ENCODE measurements around the gene SV2C. TPM values are rescaled to one million over a fixed set of nuclear protein-coding genes. Genes with fewer than 3 reads are reported as not detected.

Gene SV2C
- total RNA-seq, 1 experiment from 2014 or later: 0.85 TPM

- in situ Hi-C loops (cut with HindIII; ENCODE audit: low sequenced_read_pairs): no loop called here
- DNase-seq (ENCODE audit: low spot score): no peak
These were observed 8.2 kb downstream of the SV2C start for GRCh38 chr5:76091351-76091750.

GRCh38 chr5:76099286-76099702, 16.1 kb downstream of the SV2C start:
- no peak for DNase-seq (ENCODE audit: low spot score)
- in situ Hi-C loops (cut with HindIII; ENCODE audit: low sequenced_read_pairs): no loop called here

- in situ Hi-C loops (cut with HindIII; ENCODE audit: low sequenced_read_pairs): no loop called here
- no peak for DNase-seq (ENCODE audit: low spot score)
These were observed 16.6 kb downstream of the SV2C start for GRCh38 chr5:76099756-76100155.

GRCh38 chr5:76104027-76104426, 20.8 kb downstream of the SV2C start:
- in situ Hi-C loops (cut with HindIII; ENCODE audit: low sequenced_read_pairs): no loop called here

GRCh38 chr5:76106149-76106548, 23.0 kb downstream of the SV2C start:
- no peak for DNase-seq (ENCODE audit: low spot score)
- in situ Hi-C loops (cut with HindIII; ENCODE audit: low sequenced_read_pairs): no loop called here

More at GRCh38 chr5:76104027-76104426, 20.8 kb downstream of the SV2C start:
- DNase-seq (ENCODE audit: low spot score): no peak

- in situ Hi-C loops (cut with HindIII; ENCODE audit: low sequenced_read_pairs): no loop called here
- DNase-seq (ENCODE audit: low spot score): no peak
These were observed 28.4 kb downstream of the SV2C start for GRCh38 chr5:76111477-76112174.

GRCh38 chr5:76113103-76113502, 29.9 kb downstream of the SV2C start:
- in situ Hi-C loops (cut with HindIII; ENCODE audit: low sequenced_read_pairs): no loop called here

GRCh38 chr5:76114179-76114851, 31.1 kb downstream of the SV2C start:
- no peak for DNase-seq (ENCODE audit: low spot score)
- in situ Hi-C loops (cut with HindIII; ENCODE audit: low sequenced_read_pairs): no loop called here

More at GRCh38 chr5:76113103-76113502, 29.9 kb downstream of the SV2C start:
- no peak for DNase-seq (ENCODE audit: low spot score)

GRCh38 chr5:76125346-76125745, 42.2 kb downstream of the SV2C start:
- DNase-seq (ENCODE audit: low spot score): no peak
- in situ Hi-C loops (cut with HindIII; ENCODE audit: low sequenced_read_pairs): no loop called here

- in situ Hi-C loops (cut with HindIII; ENCODE audit: low sequenced_read_pairs): no loop called here
- no peak for DNase-seq (ENCODE audit: low spot score)
These were observed 42.7 kb downstream of the SV2C start for GRCh38 chr5:76125888-76126287.

- no peak for DNase-seq (ENCODE audit: low spot score)
- in situ Hi-C loops (cut with HindIII; ENCODE audit: low sequenced_read_pairs): no loop called here
These were observed 50.8 kb downstream of the SV2C start for GRCh38 chr5:76134003-76134402.

- in situ Hi-C loops (cut with HindIII; ENCODE audit: low sequenced_read_pairs): no loop called here
- no peak for DNase-seq (ENCODE audit: low spot score)
These were observed 51.5 kb downstream of the SV2C start for GRCh38 chr5:76134646-76135045.

GRCh38 chr5:76137887-76138542, 54.8 kb downstream of the SV2C start:
- in situ Hi-C loops (cut with HindIII; ENCODE audit: low sequenced_read_pairs): no loop called here
- no peak for DNase-seq (ENCODE audit: low spot score)

GRCh38 chr5:76143884-76144283, 60.7 kb downstream of the SV2C start:
- no peak for DNase-seq (ENCODE audit: low spot score)
- in situ Hi-C loops (cut with HindIII; ENCODE audit: low sequenced_read_pairs): no loop called here

GRCh38 chr5:76144513-76145274, 61.5 kb downstream of the SV2C start:
- DNase-seq (ENCODE audit: low spot score): no peak
- in situ Hi-C loops (cut with HindIII; ENCODE audit: low sequenced_read_pairs): no loop called here

- in situ Hi-C loops (cut with HindIII; ENCODE audit: low sequenced_read_pairs): no loop called here
- peak; percentile 8 for DNase-seq (ENCODE audit: low spot score)
These were observed 62.8 kb downstream of the SV2C start for GRCh38 chr5:76145945-76146344.

- DNase-seq (ENCODE audit: low spot score): no peak
- in situ Hi-C loops (cut with HindIII; ENCODE audit: low sequenced_read_pairs): no loop called here
These were observed 66.5 kb downstream of the SV2C start for GRCh38 chr5:76149636-76150035.

GRCh38 chr5:76152161-76152560, 69.0 kb downstream of the SV2C start:
- in situ Hi-C loops (cut with HindIII; ENCODE audit: low sequenced_read_pairs): no loop called here
- no peak for DNase-seq (ENCODE audit: low spot score)

- DNase-seq (ENCODE audit: low spot score): no peak
- in situ Hi-C loops (cut with HindIII; ENCODE audit: low sequenced_read_pairs): no loop called here
These were observed 69.5 kb downstream of the SV2C start for GRCh38 chr5:76152700-76153099.

GRCh38 chr5:76153271-76153670, 70.1 kb downstream of the SV2C start:
- no peak for DNase-seq (ENCODE audit: low spot score)
- in situ Hi-C loops (cut with HindIII; ENCODE audit: low sequenced_read_pairs): no loop called here
